NCI-H345 treated with DMSO at 0.1 percent for 48 hours (cell line): Measurements from ENCODE around the gene TSPAN9.
A peak's percentile ranks its signal among the peaks of the same experiment; 100 is the strongest.

Experiments used
- DNase-seq: peaks from one replicate; lab custom pipeline; 2025; ENCODE audit not compliant: unreplicated experiment; lab: John Stamatoyannopoulos, UW

The TSPAN9 gene

GRCh38 chr12:3158851-3159465, 81.8 kb downstream of the TSPAN9 start:
- no peak for DNase-seq

- no peak for DNase-seq
Observed at GRCh38 chr12:3160081-3160480, 82.9 kb downstream of the TSPAN9 start.

- DNase-seq = no peak
Observed at GRCh38 chr12:3161861-3162260, 84.7 kb downstream of the TSPAN9 start.

GRCh38 chr12:3164454-3165077, 87.4 kb downstream of the TSPAN9 start:
- no peak for DNase-seq

- no peak for DNase-seq
Observed at GRCh38 chr12:3165078-3165980, 88.2 kb downstream of the TSPAN9 start.

- DNase-seq = no peak
Observed at GRCh38 chr12:3167636-3168035, 90.5 kb downstream of the TSPAN9 start.

GRCh38 chr12:3168223-3169221, 91.3 kb downstream of the TSPAN9 start:
- DNase-seq = no peak

GRCh38 chr12:3170423-3171194, 93.4 kb downstream of the TSPAN9 start:
- no peak for DNase-seq

GRCh38 chr12:3171195-3171591, 94.0 kb downstream of the TSPAN9 start:
- no peak for DNase-seq

GRCh38 chr12:3172124-3173007, 95.2 kb downstream of the TSPAN9 start:
- no peak for DNase-seq

- peak; percentile 70 for DNase-seq
Observed at GRCh38 chr12:3173008-3173553, 95.9 kb downstream of the TSPAN9 start.

- no peak for DNase-seq
Observed at GRCh38 chr12:3173912-3174311, 96.7 kb downstream of the TSPAN9 start.

GRCh38 chr12:3175238-3175637, 98.1 kb downstream of the TSPAN9 start:
- DNase-seq = no peak

GRCh38 chr12:3176754-3177153, 99.6 kb downstream of the TSPAN9 start:
- DNase-seq = no peak

GRCh38 chr12:3177778-3178425, 100.7 kb downstream of the TSPAN9 start:
- no peak for DNase-seq

- no peak for DNase-seq
Observed at GRCh38 chr12:3178671-3179313, 101.6 kb downstream of the TSPAN9 start.

GRCh38 chr12:3179731-3180130, 102.6 kb downstream of the TSPAN9 start:
- no peak for DNase-seq

- no peak for DNase-seq
Observed at GRCh38 chr12:3182426-3182825, 105.2 kb downstream of the TSPAN9 start.
